NCI-H2196 treated with DMSO at 0.1 percent for 48 hours (cell line): ENCODE measurements around the gene PSMB9.
"Not testable (repeated sequence)": the region's sequence is repeated elsewhere in the genome, so short reads cannot be mapped to it uniquely, and the experiment has no call there.

Source experiments
- DNase-seq: peaks from one replicate; lab custom pipeline; 2025; ENCODE audit not compliant: unreplicated experiment; lab: John Stamatoyannopoulos, UW

The PSMB9 gene

DNA sequence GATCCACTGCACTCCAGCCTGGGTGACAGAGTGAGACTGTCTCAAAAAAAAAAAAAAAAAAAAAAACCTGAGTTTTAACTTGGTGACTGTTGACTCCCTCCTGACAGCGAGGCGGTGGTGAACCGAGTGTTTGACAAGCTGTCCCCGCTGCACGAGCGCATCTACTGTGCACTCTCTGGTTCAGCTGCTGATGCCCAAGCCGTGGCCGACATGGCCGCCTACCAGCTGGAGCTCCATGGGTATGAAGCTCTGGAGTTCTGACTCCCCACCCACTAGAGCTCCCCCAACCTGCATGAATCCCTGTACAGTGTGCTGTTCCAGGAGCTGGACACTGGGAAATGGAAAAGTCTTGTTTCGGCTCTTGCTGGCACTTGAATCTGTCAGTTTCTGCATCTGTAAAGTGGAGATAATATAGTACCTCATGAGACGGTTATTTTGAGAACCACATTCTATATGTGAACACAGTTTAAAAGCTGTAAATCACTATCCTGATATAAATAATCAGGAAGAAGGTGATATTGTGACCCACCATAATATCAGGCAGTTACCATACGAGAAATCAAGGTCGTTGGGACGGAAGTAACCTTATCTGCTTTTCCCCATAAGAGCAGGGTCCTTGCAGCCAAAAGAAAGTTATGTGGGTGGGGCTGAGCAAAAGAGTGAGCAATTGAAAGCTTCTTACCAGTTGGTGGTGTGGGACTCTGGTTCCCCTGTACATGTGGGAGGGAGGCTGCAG is 3.3 kb downstream of the PSMB9 start:
- DNase-seq, result no peak

DNA sequence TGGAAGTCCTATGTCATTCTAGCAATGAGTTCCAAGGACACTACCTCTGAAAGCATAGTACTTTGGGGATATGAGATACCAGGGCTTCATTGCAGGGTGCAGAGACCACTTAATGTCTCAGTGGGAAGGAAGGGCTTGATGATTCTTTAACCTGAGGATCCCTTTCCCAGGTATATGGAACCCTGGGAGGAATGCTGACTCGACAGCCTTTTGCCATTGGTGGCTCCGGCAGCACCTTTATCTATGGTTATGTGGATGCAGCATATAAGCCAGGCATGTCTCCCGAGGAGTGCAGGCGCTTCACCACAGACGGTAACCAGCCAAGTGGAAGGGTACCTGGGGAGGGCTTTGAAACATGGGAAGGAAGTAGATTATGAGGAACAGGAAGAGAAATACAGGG is 4.2 kb downstream of the PSMB9 start:
- no peak for DNase-seq

DNA sequence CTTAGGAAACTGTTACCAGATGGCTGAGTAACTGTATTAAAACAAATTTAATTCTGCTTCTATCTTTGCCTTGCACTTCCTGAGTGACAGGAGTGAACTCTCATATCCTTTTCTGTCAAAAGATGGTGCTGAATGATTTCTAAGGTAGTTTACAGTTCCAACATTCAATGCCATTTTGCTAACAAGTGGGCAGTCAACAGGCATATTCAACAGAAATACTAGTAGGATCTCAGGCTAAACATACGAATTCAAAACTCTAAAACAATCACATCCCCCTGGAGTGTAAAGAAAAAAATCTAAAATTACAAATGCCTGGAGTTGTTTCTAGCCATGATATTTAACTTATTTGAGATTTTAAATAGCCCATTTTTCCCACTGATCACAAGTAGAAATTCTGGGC is 6.7 kb downstream of the PSMB9 start:
- DNase-seq, result no peak

DNA sequence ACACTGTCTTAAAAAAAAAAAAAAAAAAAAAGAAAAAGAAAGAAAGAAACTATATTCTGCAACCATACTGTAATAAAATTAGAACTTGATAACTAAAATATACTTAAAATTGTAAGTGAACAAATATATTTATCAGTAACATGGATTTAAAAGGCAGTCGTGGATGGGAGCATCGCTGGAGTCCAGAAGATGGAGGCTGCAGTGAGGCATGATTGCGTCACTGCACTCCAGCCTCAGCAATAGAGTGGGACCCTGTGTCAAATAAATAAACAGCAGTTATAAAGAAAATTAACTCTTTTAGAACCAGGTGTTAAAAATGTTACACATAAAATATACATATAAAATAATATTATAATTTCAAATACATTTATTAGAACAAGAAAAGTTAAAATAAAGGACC is 8.7 kb downstream of the PSMB9 start:
- DNase-seq, result no peak

DNA sequence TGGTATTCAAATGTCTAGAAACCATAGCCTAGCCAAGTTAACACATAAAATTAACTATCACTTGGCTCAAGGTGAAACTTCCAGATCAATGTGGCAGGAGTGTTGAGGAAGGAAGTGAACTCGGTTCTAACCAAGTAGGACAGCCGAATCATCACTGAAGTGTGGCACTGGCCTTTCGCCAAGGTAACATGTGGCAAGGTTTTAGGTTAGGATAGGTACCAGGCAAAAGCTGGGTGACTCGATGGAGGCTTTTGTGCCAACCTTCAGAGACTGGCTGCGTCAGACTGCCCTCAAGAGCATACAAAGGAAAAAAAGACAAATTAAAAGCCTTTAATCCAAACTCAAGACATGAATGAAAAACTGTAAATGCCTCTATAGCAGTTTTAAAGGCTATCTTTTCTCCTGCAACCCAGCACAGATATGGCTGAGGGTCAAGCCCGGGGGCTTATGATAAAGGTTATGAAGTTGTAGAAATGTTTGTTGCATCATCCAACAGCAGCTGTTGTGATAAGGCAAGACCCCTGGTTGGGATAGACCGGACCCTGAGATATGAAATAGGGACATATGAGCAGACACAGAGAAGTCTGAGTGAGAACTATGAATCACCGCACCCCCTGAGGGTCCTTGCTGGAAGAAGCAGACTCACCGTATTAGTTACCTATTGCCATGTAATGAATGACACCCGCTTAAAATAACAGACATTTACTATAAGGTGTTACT is 11.9 kb downstream of the PSMB9 start:
- no peak for DNase-seq

DNA sequence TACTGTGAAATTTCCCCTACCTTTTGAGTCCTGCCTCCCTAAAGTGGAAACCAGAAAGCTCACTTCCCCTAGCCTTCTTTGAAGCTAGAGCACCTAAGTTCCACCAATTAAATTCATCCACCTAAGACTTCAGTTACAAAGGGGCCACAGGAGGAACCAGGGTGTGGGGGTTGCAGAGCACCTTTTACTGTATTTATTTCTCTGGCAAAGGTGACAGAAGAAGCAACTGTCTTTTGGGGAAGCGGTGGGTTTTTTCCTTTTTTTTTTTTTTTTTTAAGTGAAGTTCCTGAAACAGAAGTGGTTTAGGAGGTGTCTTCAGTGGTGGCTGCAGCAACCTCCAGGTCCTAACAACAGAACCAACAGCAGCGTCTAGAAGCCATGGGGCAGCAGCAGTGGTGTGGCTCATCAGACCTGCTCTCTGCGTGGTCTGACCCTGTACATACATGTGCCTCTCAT is 13.1 kb downstream of the PSMB9 start:
- no peak for DNase-seq

DNA sequence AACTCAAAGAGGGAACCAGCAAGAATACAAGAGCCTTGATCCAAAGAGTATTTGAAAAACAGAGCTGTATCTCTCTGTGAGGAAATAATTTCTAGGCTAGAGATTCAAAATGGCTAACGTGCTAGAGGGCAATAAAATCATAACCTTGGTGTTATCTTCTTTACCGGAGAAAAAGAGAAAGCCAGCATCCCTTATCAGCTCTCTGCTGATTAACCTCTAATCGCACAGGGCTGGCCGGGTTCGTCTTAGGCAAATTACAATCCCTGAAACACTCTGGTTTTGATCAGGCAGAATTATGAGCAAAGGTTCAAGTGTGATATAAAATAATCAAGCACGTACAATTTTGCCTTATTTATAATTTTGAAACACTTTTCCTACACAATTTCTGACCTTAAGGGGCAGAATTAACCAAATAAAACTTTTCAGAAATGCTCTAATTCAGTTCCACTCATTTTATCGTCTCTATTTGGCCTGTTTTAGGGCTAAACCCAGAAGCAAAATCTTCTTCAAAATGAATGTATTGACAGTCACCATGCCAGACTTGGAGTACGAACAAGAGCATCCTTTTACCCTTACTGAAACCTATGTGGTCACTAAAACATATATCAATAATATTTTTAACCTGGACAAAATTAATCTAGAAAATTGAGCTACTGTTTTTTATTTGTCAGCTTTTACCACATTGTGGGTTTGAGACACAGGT is 13.7 kb downstream of the PSMB9 start:
- no peak for DNase-seq

DNA sequence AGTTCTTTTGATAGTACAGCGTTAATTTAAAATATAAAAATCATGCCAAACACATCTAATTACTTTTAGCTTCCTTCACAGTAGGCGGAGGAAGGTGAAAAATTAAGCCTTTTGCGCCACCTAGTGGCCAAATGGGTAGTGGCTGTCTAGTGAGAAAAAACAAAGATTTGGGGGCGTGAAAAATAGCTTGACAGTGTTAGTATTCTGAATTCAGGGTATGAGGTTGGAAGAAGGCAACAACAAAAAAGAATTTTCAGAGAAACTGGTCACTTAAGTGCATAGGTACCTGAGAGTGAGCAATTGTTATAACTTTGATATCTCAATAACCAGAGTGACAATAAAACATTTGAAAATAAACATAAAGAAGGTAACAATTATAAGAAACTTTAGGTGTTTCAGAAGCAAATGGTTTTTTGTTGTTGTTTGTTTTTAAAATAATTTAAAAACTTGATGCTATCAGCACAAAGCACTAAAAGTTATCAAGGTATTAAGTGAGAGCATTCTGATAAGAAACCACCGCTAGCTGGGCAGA is 14.3 kb downstream of the PSMB9 start:
- DNase-seq, result peak; percentile 17

DNA sequence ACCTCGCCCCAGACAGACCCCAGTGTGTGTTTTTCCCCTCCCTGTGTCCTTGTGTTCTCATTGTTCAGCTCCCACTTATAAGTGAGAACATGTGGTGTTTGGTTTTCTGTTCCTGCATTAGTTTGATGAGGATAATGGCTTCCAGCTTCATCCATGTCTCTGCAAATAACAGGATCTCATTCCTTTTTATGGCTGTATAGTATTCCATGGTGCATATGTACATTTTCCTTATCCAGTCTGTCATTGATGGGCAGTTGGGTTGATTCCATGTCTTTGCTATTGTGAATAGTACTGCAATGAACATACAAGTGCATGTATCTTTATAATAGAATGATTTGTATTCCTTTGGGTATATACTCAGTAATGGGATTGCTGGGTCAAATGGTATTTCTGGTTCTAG is 20.0 kb downstream of the PSMB9 start:
- DNase-seq, result not testable (repeated sequence)

DNA sequence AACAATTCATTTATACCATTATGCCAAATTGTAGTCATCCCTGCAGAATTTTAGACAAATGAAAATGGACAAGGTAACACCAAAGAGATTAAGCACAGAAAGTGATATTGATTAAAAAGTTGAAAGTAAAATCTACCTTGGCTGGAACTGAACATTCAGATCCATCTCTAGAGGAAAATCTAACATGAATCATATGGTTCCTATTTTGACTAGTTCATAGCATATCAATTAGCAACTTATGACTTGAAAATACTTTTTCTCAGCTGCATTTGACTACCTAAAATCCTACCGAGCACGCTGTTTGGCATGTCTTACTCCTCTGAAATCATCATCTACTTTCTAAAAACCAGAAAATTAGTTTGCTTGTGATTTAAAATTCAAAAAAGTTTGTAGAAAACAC is 22.6 kb downstream of the PSMB9 start:
- no peak for DNase-seq

DNA sequence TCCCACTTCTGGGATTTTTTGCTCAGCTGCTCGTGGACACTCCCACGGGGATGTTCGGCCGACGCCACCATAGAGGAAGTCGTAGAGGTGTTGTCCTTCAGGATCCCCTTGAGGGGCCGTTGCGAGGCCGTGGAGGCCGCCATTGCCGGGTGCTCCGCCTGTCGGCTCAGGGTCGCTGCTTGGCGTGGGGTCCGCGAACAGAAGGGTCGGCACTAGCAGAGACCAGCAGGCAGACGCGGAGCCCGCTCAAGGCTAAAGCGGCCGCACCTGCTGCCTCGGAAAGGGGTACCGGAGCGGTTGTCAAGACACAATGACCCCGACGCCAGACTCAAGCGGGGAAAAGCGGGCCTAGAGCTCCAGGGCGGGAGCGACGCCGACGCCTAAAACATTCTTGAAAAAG is 25.7 kb downstream of the PSMB9 start:
- no peak for DNase-seq

DNA sequence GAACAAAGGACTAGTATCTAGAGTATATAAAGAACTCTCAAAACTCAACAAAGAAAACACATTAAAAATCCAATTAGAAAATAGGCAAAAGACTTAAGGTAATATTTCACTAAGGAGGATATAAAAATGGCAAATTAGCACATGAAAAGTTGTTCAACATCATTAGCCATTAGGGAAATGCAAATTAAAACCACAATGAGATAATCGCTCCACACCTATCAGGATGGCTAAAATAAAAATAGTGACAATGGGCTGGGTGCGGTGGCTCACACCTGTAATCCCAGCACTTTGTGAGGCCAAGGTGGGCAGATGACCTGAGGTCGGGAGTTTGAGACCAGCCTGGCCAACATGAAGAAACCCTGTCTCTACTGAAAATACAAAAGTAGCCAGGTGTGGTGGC is 27.0 kb downstream of the PSMB9 start:
- not testable (repeated sequence) for DNase-seq

DNA sequence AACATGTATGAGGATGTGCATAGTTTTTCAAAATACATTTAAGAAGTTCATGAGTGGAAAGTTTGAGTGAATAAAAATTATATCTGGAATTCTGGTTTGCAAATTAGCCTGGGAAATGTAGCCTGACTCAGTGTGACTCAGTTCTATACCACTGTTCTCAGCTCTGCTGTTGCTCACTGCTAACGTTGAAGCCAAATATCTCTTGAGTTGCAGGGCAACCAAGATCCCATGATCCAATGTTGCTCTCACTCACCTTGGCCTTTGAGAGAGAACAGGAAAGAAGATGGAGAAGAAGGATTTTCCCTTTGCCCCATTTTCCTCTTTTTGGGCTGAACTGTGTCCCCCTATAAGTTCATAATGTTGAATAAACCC is 28.9 kb downstream of the PSMB9 start:
- no peak for DNase-seq

DNA sequence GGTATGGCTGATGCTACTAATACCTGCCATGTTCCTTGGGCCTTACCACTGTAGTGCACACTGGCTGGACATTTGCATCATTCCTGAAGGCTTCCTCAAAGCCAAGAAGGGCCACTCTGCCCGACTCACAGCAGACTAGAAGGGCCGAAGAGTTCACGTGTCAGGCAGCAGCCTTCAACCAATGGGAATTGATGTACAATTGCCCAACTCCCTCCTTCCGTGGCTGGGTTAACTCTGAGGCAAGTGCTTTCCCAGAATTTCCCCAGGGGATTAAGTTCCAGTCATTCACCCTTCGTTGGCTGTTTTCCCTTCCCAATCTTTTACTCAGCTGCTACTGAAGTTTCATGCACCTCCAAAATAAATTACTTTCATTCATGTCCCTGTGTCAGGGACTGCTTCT is 29.8 kb downstream of the PSMB9 start:
- no peak for DNase-seq

DNA sequence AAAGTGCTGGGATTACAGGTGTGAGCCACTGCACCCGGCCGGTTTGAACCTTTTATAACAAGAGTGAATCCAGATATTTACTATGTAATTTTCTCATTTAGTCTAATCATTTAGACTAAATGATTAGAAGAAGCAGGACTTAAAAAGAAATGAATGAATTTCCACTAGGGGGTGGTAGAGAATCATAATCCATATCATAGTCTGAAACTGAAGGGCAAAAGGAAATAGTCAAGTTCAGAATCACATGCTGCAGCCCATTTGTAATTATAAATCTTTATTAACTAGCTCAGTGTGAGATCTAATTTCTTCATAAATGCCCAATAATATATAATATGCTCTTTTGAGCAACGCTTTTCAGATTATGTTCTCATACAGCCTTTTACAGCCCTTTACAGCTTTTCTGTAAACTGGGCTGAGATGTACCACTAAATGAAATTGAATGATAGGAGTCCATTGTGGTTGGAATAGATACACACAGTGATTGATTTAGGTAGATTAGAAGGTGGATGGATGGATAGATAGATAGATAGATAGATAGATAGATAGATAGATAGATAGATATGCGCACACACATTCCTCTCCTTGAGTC is 31.8 kb downstream of the PSMB9 start:
- DNase-seq, result peak; percentile 29

DNA sequence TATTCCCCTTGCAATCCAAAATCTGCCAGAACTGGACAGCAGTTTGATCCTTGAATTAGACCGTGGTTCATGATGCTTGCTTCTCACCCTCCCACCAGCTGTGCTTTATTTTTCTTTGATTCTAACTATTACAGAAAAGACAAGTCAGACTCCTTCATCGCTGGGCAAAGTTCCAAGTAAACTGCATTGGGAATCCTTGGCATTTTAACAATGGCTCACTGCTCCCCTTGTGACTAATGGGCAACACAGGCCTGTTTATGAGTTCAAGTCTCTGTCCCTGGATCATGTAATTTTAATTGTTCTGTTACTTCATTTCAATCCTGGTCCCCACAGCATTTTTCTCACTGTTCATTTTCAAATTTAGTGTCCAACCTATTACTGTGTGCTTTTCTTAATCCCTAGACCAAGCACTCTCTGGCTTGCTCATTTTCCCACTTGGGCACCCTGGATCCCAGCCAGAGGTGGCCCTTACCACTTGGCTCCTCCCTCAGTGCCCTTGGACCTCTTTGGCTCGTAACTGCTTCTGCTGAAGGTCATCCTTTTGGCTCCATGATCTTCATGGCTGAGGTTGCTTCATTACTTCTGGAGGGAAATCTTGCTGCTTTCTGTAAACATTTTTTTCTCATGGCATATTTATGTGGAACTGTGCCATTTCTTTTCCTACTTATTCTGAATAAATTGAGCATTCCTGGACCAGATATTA is 32.8 kb downstream of the PSMB9 start:
- no peak for DNase-seq

DNA sequence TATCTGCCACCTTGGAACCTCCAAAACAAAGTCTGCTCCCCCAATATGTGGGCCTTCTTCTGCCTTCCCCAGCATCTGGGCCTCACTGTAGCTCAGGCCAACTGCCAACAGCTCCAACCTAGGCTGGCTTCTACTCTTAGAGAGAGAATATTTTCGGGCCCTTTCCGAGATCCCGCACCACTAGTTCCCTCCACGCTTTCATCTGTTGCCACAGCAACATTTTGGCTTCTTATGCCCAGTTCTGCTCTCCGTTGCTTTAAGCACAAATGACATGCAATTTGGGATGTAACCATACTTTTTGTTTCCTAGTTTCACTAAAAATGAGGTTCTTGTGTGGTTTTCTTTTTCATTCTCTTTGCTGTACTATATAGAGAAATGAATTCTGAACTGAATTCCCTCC is 33.6 kb downstream of the PSMB9 start:
- DNase-seq, result no peak

DNA sequence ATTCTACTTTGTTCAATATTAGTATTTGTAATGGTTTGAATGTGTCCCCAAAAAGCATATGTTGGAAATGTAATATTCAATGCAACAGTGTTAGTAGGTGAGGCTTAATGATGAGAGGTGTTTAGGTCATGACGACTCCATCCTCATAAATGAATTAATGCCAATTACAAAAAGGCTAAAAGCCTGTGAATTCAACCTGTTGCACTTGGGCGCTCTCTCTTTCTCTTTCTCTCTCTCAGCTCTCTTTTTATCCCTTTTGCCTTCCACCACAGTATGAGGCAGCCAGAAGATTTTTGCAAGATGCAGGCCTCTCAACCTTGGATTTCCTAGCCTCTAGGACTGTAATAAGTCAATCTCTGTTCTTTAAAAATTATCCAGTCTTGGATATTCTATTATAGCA is 34.6 kb downstream of the PSMB9 start:
- no peak for DNase-seq

DNA sequence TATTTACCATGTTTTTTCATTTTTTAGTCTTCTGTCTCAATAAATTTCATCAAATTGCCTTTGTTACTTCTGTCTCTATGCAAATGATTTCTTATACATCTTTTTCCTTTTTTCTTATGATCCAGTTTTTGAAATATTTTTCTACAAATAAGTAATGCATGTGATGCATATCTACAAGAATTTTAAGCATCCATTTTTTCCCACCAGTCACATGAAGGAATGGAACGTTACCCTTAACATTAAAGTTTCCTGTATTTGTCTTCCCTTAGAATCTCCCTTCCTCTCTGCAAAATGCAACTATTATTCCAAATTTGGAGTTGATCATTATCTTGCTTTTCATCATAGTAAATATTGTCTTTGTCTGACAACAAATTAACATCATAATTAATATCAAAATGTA is 35.5 kb downstream of the PSMB9 start:
- DNase-seq, result no peak

DNA sequence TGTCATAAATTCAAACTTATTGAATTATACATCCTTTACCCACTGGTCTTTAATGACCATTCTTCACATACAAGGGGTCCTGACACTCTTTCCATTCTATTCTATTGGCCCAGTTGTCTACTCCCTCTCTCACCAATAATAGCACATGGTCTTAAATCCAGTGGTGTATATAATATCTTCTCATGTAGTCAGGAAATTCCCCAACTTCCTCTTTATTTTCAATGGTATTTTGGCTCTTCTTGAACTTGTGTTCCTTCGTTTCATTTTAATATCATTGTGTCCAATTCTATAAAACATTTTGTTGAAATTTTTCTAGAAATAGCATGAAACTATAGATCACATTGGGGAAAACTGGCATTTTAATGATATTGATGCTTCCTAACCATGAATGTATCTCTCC is 36.8 kb downstream of the PSMB9 start:
- DNase-seq, result no peak
